ENCODE results near the gene PCNX2.
A peak's percentile ranks its signal among the peaks of the same experiment; 100 is the strongest.

GRCh38 chr1:233304489-233305102 lies 9.1 kb upstream of the PCNX2 start:
- TF ChIP-seq CTCF (IDR thresholded peaks at IDR 0.05) (peak; percentile 98), EZH2 (IDR thresholded peaks at IDR 0.05; ENCODE audit: borderline replicate concordance, insufficient read depth, low read depth, low read length, poor library complexity, severe bottlenecking) (no peak)

All from B cell (primary cell).